Retinal pigment epithelial cell (primary cell): Measurements from ENCODE around the gene IRF2BP1.

ENCODE experiments used
- DNase-seq: peaks from one replicate; pipeline ENCODE4 v3.0.0-alpha.2; 2010; ENCODE audit warnings: low read depth
- H3K4me3 ChIP-seq: 2 replicates; pipeline ENCODE4 v1.5.1; 2011; ENCODE audit warnings: mild to moderate bottlenecking, low read length, control low read depth, moderate library complexity
- CTCF ChIP-seq: conservative IDR thresholded peaks from 2 replicates; pipeline ENCODE4 v1.5.1; 2011; ENCODE audit warnings: low read depth, low read length, control low read depth, inconsistent platforms

Gene IRF2BP1, protein sequence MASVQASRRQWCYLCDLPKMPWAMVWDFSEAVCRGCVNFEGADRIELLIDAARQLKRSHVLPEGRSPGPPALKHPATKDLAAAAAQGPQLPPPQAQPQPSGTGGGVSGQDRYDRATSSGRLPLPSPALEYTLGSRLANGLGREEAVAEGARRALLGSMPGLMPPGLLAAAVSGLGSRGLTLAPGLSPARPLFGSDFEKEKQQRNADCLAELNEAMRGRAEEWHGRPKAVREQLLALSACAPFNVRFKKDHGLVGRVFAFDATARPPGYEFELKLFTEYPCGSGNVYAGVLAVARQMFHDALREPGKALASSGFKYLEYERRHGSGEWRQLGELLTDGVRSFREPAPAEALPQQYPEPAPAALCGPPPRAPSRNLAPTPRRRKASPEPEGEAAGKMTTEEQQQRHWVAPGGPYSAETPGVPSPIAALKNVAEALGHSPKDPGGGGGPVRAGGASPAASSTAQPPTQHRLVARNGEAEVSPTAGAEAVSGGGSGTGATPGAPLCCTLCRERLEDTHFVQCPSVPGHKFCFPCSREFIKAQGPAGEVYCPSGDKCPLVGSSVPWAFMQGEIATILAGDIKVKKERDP

GRCh38 chr19:45885556-45886426 lies at the start of gene IRF2BP1:
Gene IRF2BP1, minus strand, starts transcription at chr19:45886141. Its CDS starts 367 bp downstream, at chr19:45885774.
- DNase-seq, result peak; percentile 71
- TF ChIP-seq CTCF, result no peak
- H3K4me3 ChIP-seq, result peak within 1 kb of the TSS; percentile 69

DNA sequence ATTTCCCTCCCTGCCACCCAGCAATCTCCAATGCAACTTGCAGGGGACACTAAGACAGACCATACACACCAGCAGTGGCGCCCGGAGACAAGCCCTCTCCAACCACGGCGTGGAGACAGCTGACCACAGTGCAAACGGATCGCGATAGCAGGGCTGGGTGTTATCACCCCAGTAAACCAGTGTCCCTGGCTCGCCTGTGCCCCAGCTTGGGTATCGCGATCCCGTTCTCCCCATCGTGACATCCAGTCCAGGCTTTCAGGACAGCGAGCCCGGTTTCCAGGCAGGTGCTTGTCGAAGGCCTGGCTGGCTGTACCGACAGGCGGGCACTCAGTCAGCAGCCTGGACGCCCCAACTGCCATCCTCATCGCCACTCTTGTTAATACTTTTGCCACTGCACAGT lies 49.3 kb upstream of the IRF2BP1 start:
- TF ChIP-seq CTCF, result no peak
- no peak for DNase-seq
- no peak overlapping the region for H3K4me3 ChIP-seq

GRCh38 chr19:45934551-45935230 lies 48.8 kb upstream of the IRF2BP1 start:
- TF ChIP-seq CTCF, result no peak
- H3K4me3 ChIP-seq, result no peak overlapping the region
- no peak for DNase-seq

- DNase-seq, result no peak
- TF ChIP-seq CTCF, result no peak
- H3K4me3 ChIP-seq, result no peak overlapping the region
Observed at GRCh38 chr19:45933759-45934158, 47.8 kb upstream of the IRF2BP1 start.

- no peak overlapping the region for H3K4me3 ChIP-seq
- DNase-seq, result no peak
- no peak for TF ChIP-seq CTCF
Observed at GRCh38 chr19:45931055-45931454, 45.1 kb upstream of the IRF2BP1 start.

GRCh38 chr19:45929247-45929646 lies 43.3 kb upstream of the IRF2BP1 start:
- no peak for DNase-seq
- TF ChIP-seq CTCF, result no peak
- no peak overlapping the region for H3K4me3 ChIP-seq
